HG02981 (cell line): Measurements from ENCODE around the gene THSD4.

Source experiments
- ATAC-seq: cut with Tn5 transposase; IDR thresholded peaks from one replicate; pipeline ENCODE4 v1.9.1; 2021; ENCODE audit warnings: mild to moderate bottlenecking, moderate library complexity; ENCODE audit not compliant: unreplicated experiment

THSD4 gene

DNA sequence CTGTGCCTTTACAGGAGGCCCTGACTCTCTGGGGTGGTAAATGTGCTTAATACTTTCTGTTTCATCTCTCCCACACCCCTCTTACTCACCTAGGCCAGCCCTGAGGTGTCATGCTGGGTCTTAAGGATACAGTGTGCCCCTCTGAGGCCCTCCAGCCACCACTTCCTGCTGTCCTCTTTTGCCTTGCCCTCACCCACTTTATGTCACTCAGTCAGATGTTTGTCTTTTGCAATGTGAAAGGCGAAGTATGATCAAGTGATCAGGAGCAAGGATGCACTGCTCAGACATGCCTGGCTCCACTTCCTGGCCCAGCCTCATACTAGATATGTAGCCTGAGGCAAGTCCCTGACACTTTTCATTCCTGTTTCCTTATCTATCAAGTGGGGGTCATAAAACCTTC lies 356.1 kb downstream of the THSD4 start:
- ATAC-seq = no peak

DNA sequence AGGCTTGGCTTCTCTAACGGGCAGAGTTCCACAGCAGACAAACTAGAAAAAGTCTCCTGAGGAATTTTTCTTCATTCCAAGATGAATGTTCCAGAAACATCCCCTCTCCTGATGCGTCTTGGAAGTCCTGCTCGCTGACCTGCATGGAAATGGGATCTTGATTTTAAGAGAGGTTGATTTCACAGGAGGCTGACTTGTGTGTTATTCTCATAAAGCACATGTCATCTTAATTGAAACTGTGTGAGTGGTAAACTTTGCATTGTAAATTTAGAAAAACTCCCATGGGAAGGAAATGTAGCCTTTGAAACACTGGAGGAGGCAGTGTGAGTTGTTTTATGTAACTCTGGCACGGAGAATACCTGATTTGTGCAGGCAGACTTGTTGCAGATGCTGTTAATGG lies 357.3 kb downstream of the THSD4 start:
- ATAC-seq = no peak

DNA sequence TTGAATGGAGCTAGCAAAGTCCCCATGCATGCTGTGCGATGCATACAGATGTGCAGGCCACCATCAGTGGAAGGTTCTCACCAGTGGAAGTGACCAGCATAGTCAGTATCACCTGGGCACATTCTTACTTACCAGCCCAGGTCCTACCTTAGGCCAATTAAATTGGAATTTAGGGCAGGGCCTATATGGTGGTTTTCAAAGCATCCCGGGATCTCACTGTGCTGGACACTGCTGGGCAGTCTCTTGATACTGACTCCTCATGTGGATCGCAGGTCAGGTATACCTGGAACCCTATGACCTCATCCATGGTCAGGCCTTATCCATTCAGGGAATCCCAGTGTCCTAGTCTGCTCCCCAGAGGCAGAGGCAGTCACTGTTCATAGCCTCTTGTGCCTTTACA lies 358.5 kb downstream of the THSD4 start:
- ATAC-seq = no peak

- no peak for ATAC-seq
These were observed 361.6 kb downstream of the THSD4 start for GRCh38 chr15:71476823-71477222.

- no peak for ATAC-seq
These were observed 365.3 kb downstream of the THSD4 start for GRCh38 chr15:71480556-71480955.

DNA sequence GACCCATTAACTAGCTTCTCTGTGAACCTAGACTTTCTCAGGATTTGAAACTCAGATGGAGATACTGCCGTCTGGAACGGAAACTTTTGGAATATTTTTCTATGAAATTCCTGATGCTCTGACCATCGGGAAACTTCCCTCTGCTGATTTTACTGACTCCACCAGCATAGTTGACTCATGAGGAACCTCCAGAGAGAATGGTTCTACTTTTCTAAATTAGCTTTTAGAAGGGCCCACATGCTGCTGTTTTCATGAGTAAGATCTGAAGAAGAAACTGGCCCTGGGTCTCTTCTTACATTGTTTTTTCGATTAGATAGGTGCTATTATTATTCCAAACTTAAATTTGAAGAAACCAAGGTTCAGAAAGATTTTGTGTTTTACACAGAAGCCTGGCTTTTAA lies 368.8 kb downstream of the THSD4 start:
- ATAC-seq = no peak

GRCh38 chr15:71485094-71485693 lies 369.9 kb downstream of the THSD4 start:
- ATAC-seq = no peak

DNA sequence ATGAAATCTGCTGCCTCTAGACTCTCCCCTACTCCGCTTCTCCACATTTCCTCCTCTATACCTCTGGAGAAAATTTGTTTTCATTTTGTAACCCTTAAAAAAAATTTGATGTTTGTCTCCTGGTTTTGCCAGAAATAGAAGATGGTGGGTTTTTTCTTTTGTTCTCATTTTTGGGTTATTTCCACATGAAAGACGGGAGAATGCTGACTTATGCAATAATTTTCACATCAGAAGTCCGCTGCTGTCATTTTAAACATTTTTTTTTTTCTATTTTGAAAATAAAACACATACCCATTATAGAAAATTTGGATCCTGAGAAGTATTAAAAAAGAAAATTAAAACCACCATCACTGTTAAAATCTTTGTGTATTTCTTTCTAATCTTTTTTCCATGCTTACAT lies 374.3 kb downstream of the THSD4 start:
- no peak for ATAC-seq

DNA sequence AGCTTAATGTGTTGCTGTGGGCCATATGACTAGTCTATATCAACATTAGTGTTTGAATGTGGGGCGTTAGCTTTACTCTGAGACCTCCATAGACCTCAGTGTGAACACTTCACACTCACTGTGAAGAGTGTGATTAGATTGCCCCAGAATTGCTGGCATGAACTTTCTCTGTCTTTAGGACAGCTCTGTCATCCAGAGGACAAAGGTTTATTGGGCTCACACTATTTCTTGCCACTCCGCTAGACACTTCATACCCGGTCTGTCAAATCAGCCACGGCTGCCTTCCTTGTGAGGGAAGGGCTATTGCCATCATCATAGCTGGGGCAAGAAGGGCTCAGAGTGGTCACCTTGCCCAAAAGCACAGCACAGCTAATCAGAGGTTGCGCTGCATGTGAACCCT lies 378.3 kb downstream of the THSD4 start:
- no peak for ATAC-seq

DNA sequence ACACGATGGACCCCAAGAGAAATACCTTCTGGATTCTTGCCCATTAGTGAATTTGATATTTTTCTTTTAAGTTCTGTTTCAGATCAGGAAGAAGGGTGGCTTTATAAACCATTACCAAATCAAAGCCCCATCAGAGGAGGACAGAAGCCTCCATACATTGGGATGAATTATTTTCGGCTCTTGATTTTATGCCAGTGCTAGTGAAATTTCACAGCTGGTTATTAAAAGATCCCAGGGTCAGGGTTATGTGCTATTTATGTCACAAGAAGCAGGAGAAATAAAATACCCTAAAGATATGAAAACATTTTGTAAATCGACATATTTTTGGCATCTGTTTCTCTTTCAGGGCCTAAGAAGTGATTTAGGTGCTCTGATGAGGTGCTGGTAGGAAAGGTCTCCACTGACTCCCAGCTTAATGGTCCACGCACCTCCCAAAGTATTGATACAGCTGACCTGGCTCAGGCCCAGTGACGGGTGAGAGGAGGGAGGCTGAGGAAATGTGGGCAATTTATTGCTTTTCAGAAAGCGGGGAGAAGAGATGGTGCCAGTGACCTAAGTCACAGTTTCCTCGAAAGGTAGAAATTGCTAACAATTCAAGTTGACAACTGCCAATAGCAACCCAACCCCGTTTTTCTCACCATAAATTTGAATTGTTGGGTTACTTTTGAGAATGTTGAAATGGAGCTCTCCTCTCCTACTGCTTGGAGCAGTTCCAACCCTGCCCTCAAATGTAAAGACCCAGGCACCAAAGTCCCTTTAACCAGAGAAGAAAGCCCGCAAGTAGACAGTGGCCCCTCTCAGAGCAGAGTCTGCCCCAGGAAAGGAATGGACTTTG lies 379.5 kb downstream of the THSD4 start:
- ATAC-seq = no peak

GRCh38 chr15:71495398-71495780 lies 380.1 kb downstream of the THSD4 start:
- no peak for ATAC-seq

DNA sequence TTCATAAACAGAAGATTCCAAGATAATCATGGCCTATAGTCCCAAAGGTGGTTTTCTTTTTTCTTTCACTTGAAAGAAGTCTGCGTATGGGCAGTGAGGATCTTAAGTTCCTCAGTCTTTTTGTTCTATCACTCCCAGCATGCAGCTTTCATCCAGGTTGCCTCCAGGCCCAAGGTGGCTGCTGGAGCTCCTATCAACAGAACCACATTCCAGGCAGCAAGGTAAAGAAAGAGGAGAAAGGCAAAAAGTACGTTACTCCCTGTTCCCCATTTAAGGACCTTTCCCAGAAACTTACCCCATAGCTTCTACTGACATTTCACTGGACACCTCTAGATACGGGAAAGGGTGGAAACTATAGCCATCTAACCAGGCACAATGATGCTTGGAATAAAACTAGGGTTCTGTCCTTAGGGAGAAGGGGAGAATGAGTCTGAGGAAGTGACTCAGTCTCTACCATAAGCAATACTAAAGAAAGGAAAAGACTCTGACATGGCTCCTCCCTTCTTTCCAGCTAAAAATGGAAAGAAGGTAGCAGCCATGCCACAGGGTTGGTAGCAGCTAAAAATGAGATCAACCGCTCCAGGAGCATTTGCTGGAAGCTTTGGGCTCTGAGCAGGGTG lies 381.2 kb downstream of the THSD4 start:
- no peak for ATAC-seq

DNA sequence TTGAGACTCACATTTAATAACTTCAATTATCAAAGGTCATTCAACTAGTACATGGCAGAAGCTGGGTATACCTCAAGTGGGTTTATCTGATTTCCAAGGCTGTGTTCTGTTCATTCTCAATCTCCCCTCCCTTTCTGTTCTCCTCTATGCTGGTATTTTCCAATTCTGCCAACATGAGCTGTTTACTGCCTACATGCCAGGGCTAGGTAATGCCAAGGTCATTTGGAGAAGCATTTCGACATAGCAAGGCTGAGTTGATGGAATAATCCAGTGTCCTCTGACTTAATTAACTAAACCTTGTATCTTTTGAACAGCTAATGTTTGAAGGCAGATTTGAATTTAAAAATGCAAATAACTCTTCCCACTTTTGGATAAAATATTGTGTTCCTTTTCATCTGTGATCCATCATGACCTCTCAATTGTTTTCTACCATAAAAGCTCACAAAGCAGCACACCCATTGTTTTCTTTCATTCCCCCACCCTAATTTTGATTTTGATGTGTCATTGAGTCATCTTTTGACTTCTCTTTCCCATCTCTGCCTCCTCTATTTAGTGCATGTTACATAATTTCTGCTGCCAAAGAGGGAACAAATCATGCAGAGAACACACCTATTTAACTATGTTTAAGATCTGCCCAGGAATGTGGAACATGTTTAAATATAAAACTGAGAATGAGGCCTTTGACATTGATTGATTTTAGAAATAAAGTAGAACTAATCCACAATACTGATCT lies 386.2 kb downstream of the THSD4 start:
- no peak for ATAC-seq

- no peak for ATAC-seq
These were observed 386.8 kb downstream of the THSD4 start for GRCh38 chr15:71502077-71502432.

- no peak for ATAC-seq
These were observed 390.7 kb downstream of the THSD4 start for GRCh38 chr15:71505962-71506361.

- no peak for ATAC-seq
These were observed 391.7 kb downstream of the THSD4 start for GRCh38 chr15:71506946-71507345.

- ATAC-seq = no peak
These were observed 392.9 kb downstream of the THSD4 start for GRCh38 chr15:71508081-71508682.

DNA sequence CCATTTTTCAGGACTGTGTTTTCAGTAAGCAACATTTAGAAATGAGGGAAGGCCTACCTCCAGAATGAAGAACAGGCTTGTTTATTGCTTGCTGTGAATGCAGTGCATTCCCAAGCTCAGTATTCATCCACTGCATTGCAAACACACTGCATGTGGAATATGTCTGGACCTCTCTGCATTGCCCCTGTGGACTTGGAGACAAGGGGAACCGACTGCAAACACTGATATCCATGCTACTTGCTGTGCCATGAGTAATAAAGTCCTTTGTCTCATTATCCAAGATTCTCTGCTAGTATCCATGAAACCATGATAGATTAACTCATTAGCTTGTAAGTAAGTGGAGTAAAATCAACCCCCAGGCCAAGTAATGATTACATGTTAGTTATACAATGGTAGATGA lies 393.9 kb downstream of the THSD4 start:
- ATAC-seq = no peak

- no peak for ATAC-seq
These were observed 395.5 kb downstream of the THSD4 start for GRCh38 chr15:71510763-71511162.

DNA sequence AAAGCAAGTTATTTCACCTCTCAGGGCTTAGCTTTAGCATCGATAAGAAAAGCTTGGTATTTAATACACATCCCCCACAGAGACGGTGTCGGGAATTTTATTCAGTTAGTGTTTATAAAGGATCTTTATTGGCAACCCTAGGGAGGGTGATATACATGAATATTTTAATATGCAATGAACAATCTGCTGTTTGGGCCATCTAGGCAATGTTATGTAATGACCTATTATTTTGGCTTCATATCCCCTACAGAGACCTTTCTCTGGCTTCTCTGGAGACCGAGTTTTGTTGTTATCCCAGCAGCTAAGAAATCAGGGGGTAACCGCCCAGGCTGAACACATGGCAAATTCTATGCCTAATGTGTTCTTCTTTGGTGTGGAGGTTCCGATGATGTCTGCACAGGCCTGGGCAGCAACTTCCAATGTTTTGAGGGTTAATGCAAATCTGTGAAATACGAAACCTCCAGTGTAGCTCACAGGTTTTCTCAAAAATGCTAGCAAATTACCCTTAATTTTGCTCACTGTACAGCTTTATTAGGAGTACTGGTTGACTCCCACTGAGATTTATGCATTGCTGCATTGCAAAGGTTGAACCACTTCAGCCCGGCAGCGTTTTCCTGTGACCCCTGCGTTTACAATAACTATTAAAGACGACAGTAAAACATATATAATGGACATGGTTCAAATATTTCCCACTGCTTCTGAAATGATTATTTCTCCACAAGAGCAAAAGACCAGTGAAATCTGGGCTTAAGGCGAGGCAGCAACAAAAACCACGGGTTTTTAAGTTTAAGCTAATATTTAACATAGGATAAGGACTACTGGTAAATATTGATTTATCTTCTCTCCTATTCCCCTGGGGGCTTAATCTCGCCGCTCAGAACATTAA lies 396.8 kb downstream of the THSD4 start:
- ATAC-seq = no peak
